GM23338 (cell line): ENCODE results near the gene CIAO2A. TPM values are rescaled to one million over a fixed set of nuclear protein-coding genes. Genes with fewer than 3 reads are reported as not detected.

ENCODE experiments used
- ATAC-seq: fragments of 200-7000 bp; cut with Tn5 transposase; 3 replicates; pipeline ENCODE4 v1.9.1; 2020
- DNase-seq: peaks from one replicate; pipeline ENCODE4 v3.0.0-alpha.2; 2015; ENCODE audit warnings: low spot score
- H2AFZ ChIP-seq: fragments of 200-600 bp; sonication (generic); 2 replicates; pipeline ENCODE4 v1.8.0; 2016; ENCODE audit warnings: antibody characterized with exemption, mild to moderate bottlenecking, moderate library complexity
- H3F3A ChIP-seq: fragments of 200-600 bp; sonication (generic); replicated peaks from 2 replicates; pipeline ENCODE4 v1.8.0; 2017; ENCODE audit warnings: antibody characterized with exemption, mixed run types, low read depth
- H3K27ac ChIP-seq: fragments of 200-600 bp; sonication (generic); 2 replicates; pipeline ENCODE4 v1.6.1; 2016; ENCODE audit warnings: low read depth
- H3K27me3 ChIP-seq: fragments of 200-600 bp; sonication (generic); 2 replicates; pipeline ENCODE4 v1.8.0; 2016; ENCODE audit warnings: mild to moderate bottlenecking, mixed run types, moderate library complexity; ENCODE audit not compliant: insufficient read depth
- H3K36me3 ChIP-seq: fragments of 200-600 bp; sonication (generic); 2 replicates; pipeline ENCODE4 v1.8.0; 2016; ENCODE audit warnings: mild to moderate bottlenecking; ENCODE audit not compliant: insufficient read depth
- H3K4me1 ChIP-seq: fragments of 200-600 bp; sonication (generic); 2 replicates; pipeline ENCODE4 v1.8.0; 2016; ENCODE audit warnings: mild to moderate bottlenecking, moderate library complexity; ENCODE audit not compliant: insufficient read depth
- H3K4me2 ChIP-seq: fragments of 200-600 bp; sonication (generic); 2 replicates; pipeline ENCODE4 v1.7.1; 2017; ENCODE audit warnings: mixed run types
- H3K4me3 ChIP-seq: fragments of 200-600 bp; sonication (generic); 2 replicates; pipeline ENCODE4 v1.6.1; 2016; ENCODE audit warnings: mixed run types
- H3K79me2 ChIP-seq: fragments of 200-600 bp; sonication (generic); replicated peaks from 2 replicates; pipeline ENCODE4 v1.8.0; 2017; ENCODE audit warnings: mild to moderate bottlenecking; ENCODE audit not compliant: insufficient read depth
- H3K9me2 ChIP-seq: fragments of 200-600 bp; sonication (generic); 2 replicates; pipeline ENCODE4 v1.8.0; 2017; ENCODE audit not compliant: insufficient read depth
- H4K20me1 ChIP-seq: fragments of 200-600 bp; sonication (generic); replicated peaks from 2 replicates; pipeline ENCODE4 v1.8.0; 2017; ENCODE audit warnings: mild to moderate bottlenecking; ENCODE audit not compliant: insufficient read depth
- H3K27ac Mint-ChIP-seq: 2 replicates; pipeline ENCODE4 v1.8.0; 2020; ENCODE audit warnings: inconsistent platforms, mild to moderate bottlenecking, moderate library complexity, mixed read lengths
- H3K27me3 Mint-ChIP-seq: 3 replicates; pipeline ENCODE4 v1.8.0; 2022; ENCODE audit warnings: low read depth, mild to moderate bottlenecking, moderate library complexity, mixed read lengths, inconsistent platforms; ENCODE audit not compliant: insufficient read depth, poor library complexity
- H3K36me3 Mint-ChIP-seq: 3 replicates; pipeline ENCODE4 v1.8.0; 2021; ENCODE audit warnings: low read depth, mild to moderate bottlenecking, inconsistent platforms, moderate library complexity, mixed read lengths
- H3K4me1 Mint-ChIP-seq: 3 replicates; pipeline ENCODE4 v1.8.0; 2020; ENCODE audit warnings: mild to moderate bottlenecking, inconsistent platforms, mixed read lengths
- H3K4me3 Mint-ChIP-seq: 3 replicates; pipeline ENCODE4 v1.8.0; 2021; ENCODE audit warnings: moderate library complexity, mild to moderate bottlenecking, inconsistent platforms, mixed read lengths
- H3K9me3 Mint-ChIP-seq: 3 replicates; pipeline ENCODE4 v1.8.0; 2020; ENCODE audit warnings: moderate library complexity, mild to moderate bottlenecking, inconsistent platforms, mixed read lengths
- CREB1 ChIP-seq: fragments of 250-450 bp; sonication (Bioruptor Pico); IDR thresholded peaks from 2 replicates; pipeline ENCODE4 v1.5.0; 2020; ENCODE audit warnings: low read depth, mild to moderate bottlenecking, moderate library complexity
- NANOG ChIP-seq: IDR thresholded peaks from 2 replicates; pipeline ENCODE4 v1.6.1; 2016; ENCODE audit warnings: antibody characterized with exemption, borderline replicate concordance
- POLR2AphosphoS5 ChIP-seq: IDR thresholded peaks from 2 replicates; pipeline ENCODE4 v1.6.1; 2016; ENCODE audit warnings: antibody characterized with exemption, low read depth
- ZNF114 ChIP-seq: fragments of 250-450 bp; sonication (Bioruptor Pico); IDR thresholded peaks from 2 replicates; pipeline ENCODE4 v1.5.0; 2020; ENCODE audit warnings: mild to moderate bottlenecking, moderate library complexity
- ZNF331 ChIP-seq: fragments of 250-450 bp; sonication (Bioruptor Pico); IDR thresholded peaks from 2 replicates; pipeline ENCODE4 v1.5.0; 2020; ENCODE audit warnings: low read depth, mild to moderate bottlenecking, moderate library complexity
- polyA plus RNA-seq: library from polyadenylated mRNA; unstranded; fragments of >200 nt; fragmentation: Nextera tagmentation; extraction: Ambion mirVana; gene quantifications from 2 replicates; pipeline ENCODE4 v1.2.1, GENCODE V29; 2016
- total RNA-seq: library from RNA; depleted of rRNA; stranded (reverse); fragments of >200 nt; shearing (Covaris generic); gene quantifications from 2 replicates; pipeline ENCODE4 v1.2.3, GENCODE V29; 2014
- TF ChIP-seq, protein P1 (sequence below): IDR thresholded peaks from one replicate; pipeline ENCODE4 v1.6.1; 2018; ENCODE audit warnings: antibody characterized with exemption; ENCODE audit not compliant: unreplicated experiment
- TF ChIP-seq, protein P2 (sequence below), 2 experiments: fragments of 200-600 bp in 1 of 2; sonication (generic) in 1 of 2; conservative IDR thresholded peaks; 2 replicates each; pipeline versions ENCODE4 v1.5.1 to v1.6.1; 2016 to 2017; ENCODE audit warnings: antibody characterized with exemption in 2 of 2, low read depth in 2 of 2, mild to moderate bottlenecking in 2 of 2, moderate library complexity in 1 of 2

Gene CIAO2A
- total and polyA plus RNA-seq, 2 experiments from 2014 or later: 132 to 318 TPM

DNA sequence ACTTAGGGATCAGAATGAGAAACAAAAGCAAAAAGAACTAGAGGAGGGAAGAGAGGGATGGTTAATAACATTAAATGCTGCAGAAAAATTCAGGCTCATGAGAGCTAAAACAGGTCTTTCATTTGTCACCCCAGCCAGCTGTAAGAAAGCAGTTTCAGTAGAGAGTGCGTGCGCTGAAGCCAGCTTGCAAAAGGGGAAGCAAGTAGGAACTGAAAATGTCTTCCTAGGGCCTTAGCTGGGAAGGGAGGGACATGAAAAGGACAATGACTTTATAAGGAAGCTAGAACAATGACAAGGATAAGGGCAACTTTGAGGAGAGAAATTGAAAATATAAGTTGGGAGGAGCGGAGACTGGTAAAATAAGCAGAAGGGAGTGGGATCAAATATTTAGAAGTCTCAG, 3.1 kb downstream of the CIAO2A start (continued):
- TF ChIP-seq, protein P1, sequence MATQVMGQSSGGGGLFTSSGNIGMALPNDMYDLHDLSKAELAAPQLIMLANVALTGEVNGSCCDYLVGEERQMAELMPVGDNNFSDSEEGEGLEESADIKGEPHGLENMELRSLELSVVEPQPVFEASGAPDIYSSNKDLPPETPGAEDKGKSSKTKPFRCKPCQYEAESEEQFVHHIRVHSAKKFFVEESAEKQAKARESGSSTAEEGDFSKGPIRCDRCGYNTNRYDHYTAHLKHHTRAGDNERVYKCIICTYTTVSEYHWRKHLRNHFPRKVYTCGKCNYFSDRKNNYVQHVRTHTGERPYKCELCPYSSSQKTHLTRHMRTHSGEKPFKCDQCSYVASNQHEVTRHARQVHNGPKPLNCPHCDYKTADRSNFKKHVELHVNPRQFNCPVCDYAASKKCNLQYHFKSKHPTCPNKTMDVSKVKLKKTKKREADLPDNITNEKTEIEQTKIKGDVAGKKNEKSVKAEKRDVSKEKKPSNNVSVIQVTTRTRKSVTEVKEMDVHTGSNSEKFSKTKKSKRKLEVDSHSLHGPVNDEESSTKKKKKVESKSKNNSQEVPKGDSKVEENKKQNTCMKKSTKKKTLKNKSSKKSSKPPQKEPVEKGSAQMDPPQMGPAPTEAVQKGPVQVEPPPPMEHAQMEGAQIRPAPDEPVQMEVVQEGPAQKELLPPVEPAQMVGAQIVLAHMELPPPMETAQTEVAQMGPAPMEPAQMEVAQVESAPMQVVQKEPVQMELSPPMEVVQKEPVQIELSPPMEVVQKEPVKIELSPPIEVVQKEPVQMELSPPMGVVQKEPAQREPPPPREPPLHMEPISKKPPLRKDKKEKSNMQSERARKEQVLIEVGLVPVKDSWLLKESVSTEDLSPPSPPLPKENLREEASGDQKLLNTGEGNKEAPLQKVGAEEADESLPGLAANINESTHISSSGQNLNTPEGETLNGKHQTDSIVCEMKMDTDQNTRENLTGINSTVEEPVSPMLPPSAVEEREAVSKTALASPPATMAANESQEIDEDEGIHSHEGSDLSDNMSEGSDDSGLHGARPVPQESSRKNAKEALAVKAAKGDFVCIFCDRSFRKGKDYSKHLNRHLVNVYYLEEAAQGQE: no peak
- TF ChIP-seq POLR2AphosphoS5 (no peak), ZNF331 (CRISPR knock-in tag) (no peak), ZNF114 (CRISPR knock-in tag) (no peak), NANOG (no peak), CREB1 (CRISPR knock-in tag) (no peak)

DNA sequence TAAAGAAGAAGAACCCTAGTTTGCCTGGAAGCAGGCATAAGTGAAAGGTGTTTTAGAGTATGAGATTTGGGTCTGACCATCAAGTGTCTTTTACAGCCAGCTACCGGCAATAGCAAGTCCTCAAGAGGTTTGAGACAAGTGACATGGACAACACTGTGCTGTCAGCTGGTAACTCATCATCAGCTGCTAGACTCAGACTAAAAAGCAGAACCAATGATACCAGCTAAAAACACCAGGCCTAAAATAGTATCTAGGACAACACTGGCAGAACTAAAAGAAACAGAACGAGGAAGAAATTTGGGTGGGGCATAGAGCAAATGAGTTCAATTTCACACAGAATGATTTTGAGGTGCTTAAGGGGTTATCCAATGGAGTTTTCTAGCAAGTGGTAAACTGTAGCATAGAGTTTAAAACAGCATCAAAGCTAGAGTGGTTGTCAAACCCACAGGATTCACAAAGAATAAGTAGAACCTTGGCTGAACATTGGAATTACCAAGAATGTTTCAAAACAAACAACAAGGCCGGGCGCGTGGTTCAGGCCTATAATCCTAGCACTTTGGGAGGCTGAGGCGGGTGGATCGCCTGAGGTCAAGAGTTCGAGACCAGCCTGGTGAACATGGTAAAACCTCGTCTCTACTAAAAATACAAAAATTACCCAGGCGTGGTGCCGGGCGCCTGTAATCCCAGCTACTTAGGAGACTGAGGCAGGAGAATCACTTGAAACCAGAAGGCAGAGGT, 3.9 kb downstream of the CIAO2A start:
- Mint-ChIP-seq H3K4me1 (peaks cover 14% of the 10 kb centered on the region), H3K4me3 (no peak overlapping the region)
- H3K79me2 ChIP-seq: peaks cover 40% of the 10 kb centered on the region

More for the DNA sequence above, 3.9 kb downstream of the CIAO2A start:
- Histone ChIP-seq H3K4me1 (peaks cover 7% of the 10 kb centered on the region; the same call in 1 of the 2 replicates), H3K9me2 (no peaks in the 10 kb centered on the region), H3K4me3 (no peak overlapping the region), H3K4me2 (no peak overlapping the region), H4K20me1 (peaks cover 8% of the 10 kb centered on the region; the same call in 1 of the 2 replicates), H3K27me3 (no peaks in the 10 kb centered on the region), H3K27ac (no peak overlapping the region), H3F3A (no peaks in the 10 kb centered on the region), H3K36me3 (peaks cover 16% of the 10 kb centered on the region), H2AFZ (no peak overlapping the region)
- DNase-seq (no peak), ATAC-seq (no peak)
- no peak for TF ChIP-seq ZNF114 (CRISPR knock-in tag)
- TF ChIP-seq, protein P2, sequence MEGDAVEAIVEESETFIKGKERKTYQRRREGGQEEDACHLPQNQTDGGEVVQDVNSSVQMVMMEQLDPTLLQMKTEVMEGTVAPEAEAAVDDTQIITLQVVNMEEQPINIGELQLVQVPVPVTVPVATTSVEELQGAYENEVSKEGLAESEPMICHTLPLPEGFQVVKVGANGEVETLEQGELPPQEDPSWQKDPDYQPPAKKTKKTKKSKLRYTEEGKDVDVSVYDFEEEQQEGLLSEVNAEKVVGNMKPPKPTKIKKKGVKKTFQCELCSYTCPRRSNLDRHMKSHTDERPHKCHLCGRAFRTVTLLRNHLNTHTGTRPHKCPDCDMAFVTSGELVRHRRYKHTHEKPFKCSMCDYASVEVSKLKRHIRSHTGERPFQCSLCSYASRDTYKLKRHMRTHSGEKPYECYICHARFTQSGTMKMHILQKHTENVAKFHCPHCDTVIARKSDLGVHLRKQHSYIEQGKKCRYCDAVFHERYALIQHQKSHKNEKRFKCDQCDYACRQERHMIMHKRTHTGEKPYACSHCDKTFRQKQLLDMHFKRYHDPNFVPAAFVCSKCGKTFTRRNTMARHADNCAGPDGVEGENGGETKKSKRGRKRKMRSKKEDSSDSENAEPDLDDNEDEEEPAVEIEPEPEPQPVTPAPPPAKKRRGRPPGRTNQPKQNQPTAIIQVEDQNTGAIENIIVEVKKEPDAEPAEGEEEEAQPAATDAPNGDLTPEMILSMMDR (conservative IDR thresholded peaks at IDR 0.05; ENCODE audit: low read depth in 2 of 2): no peak
- Mint-ChIP-seq H3K9me3 (no peaks in the 10 kb centered on the region), H3K36me3 (peaks cover 29% of the 10 kb centered on the region), H3K27me3 (peaks cover 6% of the 10 kb centered on the region), H3K27ac (no peak overlapping the region)
